Suprapubic skin (tissue), 3 donors: ENCODE measurements around the gene MSX2.

Experiments used
- CTCF ChIP-seq, 2 donors: fragments of 200-600 bp in 1 of 2; fragments of 450-650 bp in 1 of 2; sonication (generic) in 1 of 2; IDR thresholded peaks; one replicate each; pipeline ENCODE4 v1.5.1; 2016 to 2019; ENCODE audit warnings: antibody characterized with exemption in 2 of 2, mild to moderate bottlenecking in 1 of 2, moderate library complexity in 1 of 2
- EP300 ChIP-seq: sonication (generic); formaldehyde crosslinking; IDR thresholded peaks from one replicate; pipeline ENCODE4 v1.6.1; 2017; ENCODE audit warnings: antibody characterized with exemption
- POLR2A ChIP-seq, 2 donors: fragments of 450-650 bp; IDR thresholded peaks; one replicate each; pipeline ENCODE4 v1.6.1; 2017; ENCODE audit warnings: antibody characterized with exemption in 2 of 2, mild to moderate bottlenecking in 2 of 2, moderate library complexity in 2 of 2

- TF ChIP-seq POLR2A (IDR thresholded peaks at IDR 0.05): no peak
- TF ChIP-seq CTCF (IDR thresholded peaks at IDR 0.05): no peak
- no peak for TF ChIP-seq EP300
Observed at GRCh38 chr5:174767670-174768069, 43.3 kb downstream of the MSX2 start.
